ENCODE results near the gene CFAP65. TPM values are rescaled to one million over a fixed set of nuclear protein-coding genes. Genes with fewer than 3 reads are reported as not detected.

CFAP65 gene
- total RNA-seq, 6 donors from 2014 or later: 0.26 to 18.7 (median 10.7) TPM

DNA sequence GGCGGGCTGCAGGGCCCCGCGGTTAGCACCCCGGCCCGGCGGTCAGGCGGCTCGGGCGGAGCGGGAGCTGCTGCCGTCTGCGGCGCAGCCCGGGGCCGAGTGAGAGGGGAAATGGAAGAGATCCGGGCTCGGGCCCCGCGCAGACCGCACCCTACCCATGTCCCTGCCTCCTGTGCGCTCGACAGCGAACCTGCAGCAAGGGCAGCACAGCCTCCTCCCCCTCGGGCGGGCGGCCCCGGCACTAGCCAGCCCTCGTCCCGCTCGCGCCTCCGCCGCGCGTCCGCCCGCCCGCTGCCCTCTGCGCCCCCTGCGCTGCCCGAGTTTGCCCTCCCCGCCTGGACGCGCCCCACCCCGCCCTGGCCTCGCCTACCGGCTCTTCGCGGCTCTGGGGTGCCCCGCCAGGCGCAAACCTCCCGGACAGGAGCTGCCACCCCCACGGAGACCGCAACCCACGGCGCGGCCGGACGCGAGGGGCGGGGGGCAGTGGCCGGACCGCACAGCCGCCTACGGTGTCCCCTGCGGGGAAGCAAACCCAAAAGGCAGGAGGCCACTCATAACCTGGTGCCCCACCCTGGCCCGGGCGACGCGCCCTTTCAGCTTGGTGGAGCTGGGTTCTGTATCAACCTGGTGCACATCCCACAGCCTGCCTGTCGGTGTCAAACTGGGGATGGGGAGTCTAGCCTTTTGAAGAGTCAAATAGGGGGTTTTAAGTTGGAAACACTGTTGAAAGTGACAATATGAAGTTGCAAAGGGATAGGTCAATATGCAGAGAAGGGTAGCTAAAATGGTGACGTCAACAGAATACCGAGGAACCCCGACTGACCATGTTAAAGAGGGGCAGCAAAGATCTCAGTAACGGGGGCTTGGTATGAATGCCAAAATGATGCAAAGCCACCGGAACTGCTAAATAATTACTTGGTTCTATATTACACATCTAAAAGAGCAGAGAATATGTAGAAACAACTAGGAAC, 19.8 kb upstream of the CFAP65 start, which contains the start of gene IHH:
Gene IHH, minus strand, starts transcription at position 101 of the 971 bp plus-strand sequence. CDS start 454 bp downstream, outside the sequence.
- no peaks in the 10 kb centered on the region for H3K36me3 ChIP-seq
- no peak within 1 kb of the TSS for H3K27ac ChIP-seq
- H3K4me3 ChIP-seq: peak within 1 kb of the TSS in 3 of 4 donors; percentile 42 to 50 (median 49)
- peaks cover 0 to 44% (median 19%) of the 10 kb centered on the region in 4 donors for H3K27me3 ChIP-seq
- TF ChIP-seq POLR2A (IDR thresholded peaks at IDR 0.05) (peak in 1 of 4 donors; percentile 21), POLR2AphosphoS5 (IDR thresholded peaks at IDR 0.05) (no peak)
- H3K9me3 ChIP-seq: no peaks in the 10 kb centered on the region
- 12 to 18% methylated on average over 10 of the region's 76 CpGs for WGBS, 2 donors
- peak in 1 of 2 donors; percentile 88 for DNase-seq
- ATAC-seq (ENCODE audit: low FRiP score in 2 of 2): peak in 1 of 2 donors; percentile 4
- peaks cover 29 to 43% (median 36%) of the 10 kb centered on the region in 4 donors for H3K4me1 ChIP-seq

DNA sequence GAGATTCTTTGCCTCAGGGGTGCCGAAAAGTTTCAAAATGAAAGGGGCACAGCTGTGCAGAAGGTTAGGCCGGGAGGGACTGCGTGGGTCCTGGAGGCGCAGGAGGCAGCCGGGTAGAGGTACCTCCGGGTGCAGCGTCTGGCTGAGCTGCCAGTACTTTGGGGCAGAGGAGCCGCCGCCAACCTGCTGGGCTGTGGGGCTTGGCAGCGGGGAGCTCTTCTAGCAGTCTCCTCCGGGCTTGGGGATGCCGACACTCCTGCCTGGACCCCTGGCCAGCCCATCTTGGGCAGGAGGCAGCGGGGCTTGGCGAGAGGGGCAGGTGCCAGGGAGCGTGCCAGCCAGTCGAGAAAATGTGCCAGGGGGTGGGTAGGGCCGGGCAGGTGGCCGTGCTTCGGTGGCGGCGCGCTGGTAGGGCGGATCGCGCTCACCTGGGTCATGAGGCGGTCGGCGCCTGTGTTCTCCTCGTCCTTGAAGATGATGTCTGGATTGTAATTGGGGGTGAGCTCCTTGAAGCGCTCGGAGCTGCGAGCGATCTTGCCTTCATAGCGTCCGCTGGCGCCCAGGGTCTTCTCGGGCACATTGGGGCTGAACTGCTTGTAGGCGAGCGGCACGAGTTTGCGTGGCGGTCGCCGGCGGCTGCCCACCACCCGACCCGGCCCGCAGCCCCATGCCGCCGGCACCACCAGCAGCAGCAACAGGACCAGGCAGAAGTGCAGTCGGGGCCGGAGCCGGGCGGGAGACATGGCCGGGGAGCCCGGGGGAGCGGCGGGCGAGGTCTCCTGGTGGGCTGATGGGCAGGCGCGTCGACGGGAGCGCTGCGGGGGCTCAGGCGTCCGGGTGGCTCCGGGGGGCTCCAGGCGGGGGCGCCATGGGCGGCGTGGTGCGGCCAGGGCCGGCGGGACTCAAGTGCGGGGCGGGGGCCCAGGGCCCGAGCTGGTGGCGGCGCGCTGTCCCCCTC, 18.7 kb upstream of the CFAP65 start:
- WGBS, 2 donors: 4 to 9% methylated on average over 13 to 70 of the region's 81 CpGs
- no peaks in the 10 kb centered on the region for H3K9me3 ChIP-seq
- peaks cover 0 to 44% (median 19%) of the 10 kb centered on the region in 4 donors for H3K27me3 ChIP-seq
- ATAC-seq (ENCODE audit: low FRiP score in 2 of 2): no peak
- peaks cover 29 to 43% (median 36%) of the 10 kb centered on the region in 4 donors for H3K4me1 ChIP-seq
- no peaks in the 10 kb centered on the region for H3K36me3 ChIP-seq
- TF ChIP-seq, protein P1, sequence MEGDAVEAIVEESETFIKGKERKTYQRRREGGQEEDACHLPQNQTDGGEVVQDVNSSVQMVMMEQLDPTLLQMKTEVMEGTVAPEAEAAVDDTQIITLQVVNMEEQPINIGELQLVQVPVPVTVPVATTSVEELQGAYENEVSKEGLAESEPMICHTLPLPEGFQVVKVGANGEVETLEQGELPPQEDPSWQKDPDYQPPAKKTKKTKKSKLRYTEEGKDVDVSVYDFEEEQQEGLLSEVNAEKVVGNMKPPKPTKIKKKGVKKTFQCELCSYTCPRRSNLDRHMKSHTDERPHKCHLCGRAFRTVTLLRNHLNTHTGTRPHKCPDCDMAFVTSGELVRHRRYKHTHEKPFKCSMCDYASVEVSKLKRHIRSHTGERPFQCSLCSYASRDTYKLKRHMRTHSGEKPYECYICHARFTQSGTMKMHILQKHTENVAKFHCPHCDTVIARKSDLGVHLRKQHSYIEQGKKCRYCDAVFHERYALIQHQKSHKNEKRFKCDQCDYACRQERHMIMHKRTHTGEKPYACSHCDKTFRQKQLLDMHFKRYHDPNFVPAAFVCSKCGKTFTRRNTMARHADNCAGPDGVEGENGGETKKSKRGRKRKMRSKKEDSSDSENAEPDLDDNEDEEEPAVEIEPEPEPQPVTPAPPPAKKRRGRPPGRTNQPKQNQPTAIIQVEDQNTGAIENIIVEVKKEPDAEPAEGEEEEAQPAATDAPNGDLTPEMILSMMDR (IDR thresholded peaks at IDR 0.05): no peak
- TF ChIP-seq POLR2AphosphoS5 (IDR thresholded peaks at IDR 0.05) (no peak), EP300 (IDR thresholded peaks at IDR 0.05) (no peak), POLR2A (IDR thresholded peaks at IDR 0.05) (no peak)
- DNase-seq: peak in 1 of 2 donors; percentile 84
- peak overlapping the region; percentile 2 to 50 (median 46) for H3K4me3 ChIP-seq
- no peak overlapping the region for H3K27ac ChIP-seq

DNA sequence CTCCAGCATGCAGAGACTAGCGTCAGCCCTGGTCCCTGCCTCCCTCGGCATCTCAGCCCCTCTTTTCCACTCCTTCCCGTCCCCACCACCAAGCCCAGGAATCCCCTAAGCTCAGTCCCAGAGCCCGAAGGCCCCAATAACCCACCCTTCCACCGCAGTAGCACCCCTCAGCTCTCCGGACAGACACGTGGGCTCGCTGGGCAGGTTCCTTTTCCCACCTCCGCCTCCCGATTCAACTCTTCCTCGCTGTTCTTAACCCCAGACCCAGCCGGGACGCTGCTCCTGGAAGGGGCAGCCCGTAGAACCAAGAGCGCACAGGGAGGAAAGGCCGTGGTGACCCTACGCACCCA, 18.0 kb upstream of the CFAP65 start:
- TF ChIP-seq, protein P1 (IDR thresholded peaks at IDR 0.05): no peak
- TF ChIP-seq EP300 (IDR thresholded peaks at IDR 0.05): no peak
- no peak for TF ChIP-seq POLR2A (IDR thresholded peaks at IDR 0.05)
- TF ChIP-seq POLR2AphosphoS5 (IDR thresholded peaks at IDR 0.05): no peak
- Histone ChIP-seq H3K4me3 (peak overlapping the region; percentile 2 to 50 (median 46)), H3K27ac (no peak overlapping the region), H3K27me3 (peaks cover 0 to 44% (median 19%) of the 10 kb centered on the region in 4 donors), H3K4me1 (peaks cover 29 to 43% (median 36%) of the 10 kb centered on the region in 4 donors), H3K36me3 (no peaks in the 10 kb centered on the region), H3K9me3 (no peaks in the 10 kb centered on the region)
- WGBS, 2 donors: 2 to 6% methylated on average over 17 of the region's 17 CpGs
- DNase-seq (no peak), ATAC-seq (ENCODE audit: low FRiP score in 2 of 2) (no peak)

DNA sequence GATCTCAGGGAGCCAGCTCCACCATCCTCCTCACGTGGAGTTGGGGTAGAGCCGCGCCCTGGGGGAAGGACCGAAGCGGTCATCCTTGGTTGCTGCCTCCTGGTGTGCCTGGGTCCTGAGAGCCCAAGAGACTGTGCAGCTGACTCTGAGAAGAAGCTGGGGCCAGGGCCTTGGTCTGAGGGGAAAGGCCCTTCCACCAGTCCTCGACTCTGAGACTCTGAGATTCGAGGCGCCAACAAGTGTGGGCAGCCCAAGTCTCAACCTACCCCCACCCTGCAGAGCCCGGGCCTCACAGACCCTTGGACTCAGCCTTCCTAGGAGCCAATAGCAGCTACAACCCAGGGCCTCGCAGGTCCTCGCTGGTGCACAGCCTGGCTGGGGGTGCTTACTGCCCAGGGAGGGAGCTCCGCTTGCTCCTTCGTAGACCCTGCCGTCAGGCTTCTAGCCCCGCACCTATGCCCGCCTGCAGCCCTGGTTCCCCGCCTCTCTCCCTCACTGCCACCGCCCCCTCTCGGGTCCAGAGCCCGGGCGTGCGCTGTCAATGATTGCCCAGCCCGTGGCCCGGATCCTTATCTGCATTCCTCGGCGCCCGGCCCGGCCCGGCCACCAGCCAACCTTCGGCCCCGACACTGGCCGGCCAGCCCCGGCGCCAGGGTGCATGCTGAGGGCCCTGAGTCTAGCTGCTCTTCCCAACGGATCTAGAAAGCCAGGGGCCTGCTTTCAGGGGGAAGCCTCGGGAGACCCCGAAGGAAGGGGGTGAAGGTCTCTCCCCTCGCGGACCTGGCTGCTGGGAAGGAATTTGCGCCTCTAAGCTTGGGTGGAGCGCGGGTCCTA, 17.4 kb upstream of the CFAP65 start:
- Histone ChIP-seq H3K4me3 (peak overlapping the region in 3 of 4 donors; percentile 42 to 50 (median 49)), H3K36me3 (no peaks in the 10 kb centered on the region), H3K9me3 (no peaks in the 10 kb centered on the region), H3K4me1 (peaks cover 29 to 43% (median 36%) of the 10 kb centered on the region in 4 donors), H3K27ac (no peak overlapping the region), H3K27me3 (peaks cover 0 to 44% (median 19%) of the 10 kb centered on the region in 4 donors)
- peak; percentile 67 to 94 for DNase-seq
- 2 to 4% methylated on average over 9 to 24 of the region's 42 CpGs for WGBS, 2 donors
- peak; percentile 71 to 87 for ATAC-seq (ENCODE audit: low FRiP score in 2 of 2)
- TF ChIP-seq EP300 (IDR thresholded peaks at IDR 0.05): no peak
- no peak for TF ChIP-seq POLR2A (IDR thresholded peaks at IDR 0.05)
- TF ChIP-seq, protein P1 (IDR thresholded peaks at IDR 0.05): no peak
- TF ChIP-seq POLR2AphosphoS5 (IDR thresholded peaks at IDR 0.05): no peak

Data from upper lobe of left lung (tissue), 6 donors.